Measurements from ENCODE around the gene SDC3. TPM values are rescaled to one million over a fixed set of nuclear protein-coding genes. Genes with fewer than 3 reads are reported as not detected.
"Not testable (repeated sequence)": the region's sequence is repeated elsewhere in the genome, so short reads cannot be mapped to it uniquely, and the experiment has no call there.

The SDC3 gene
- total RNA-seq, 1 donor from 2014 or later = 79.5 TPM

DNA sequence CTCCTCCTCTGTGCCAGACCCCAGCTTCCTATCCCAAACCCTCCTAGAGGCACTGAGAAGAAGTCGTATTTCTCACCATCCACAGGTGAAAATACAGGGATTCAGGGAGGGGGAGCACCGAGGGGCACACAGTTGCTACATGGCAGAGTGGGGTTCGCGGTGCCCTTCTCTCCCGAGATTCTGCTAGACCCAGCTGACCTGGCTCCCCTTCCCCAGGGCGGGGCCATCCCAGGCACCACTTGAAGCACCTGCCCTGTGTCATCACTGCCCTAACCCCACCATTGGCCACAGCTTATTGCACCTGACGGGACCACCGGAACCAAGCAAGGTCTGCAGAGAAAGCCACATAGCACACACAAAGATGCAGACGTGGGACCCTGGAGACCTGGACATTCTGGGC lies 30.5 kb downstream of the SDC3 start:
- no peak for DNase-seq (ENCODE audit: extremely low read depth, low read depth, low spot score)

DNA sequence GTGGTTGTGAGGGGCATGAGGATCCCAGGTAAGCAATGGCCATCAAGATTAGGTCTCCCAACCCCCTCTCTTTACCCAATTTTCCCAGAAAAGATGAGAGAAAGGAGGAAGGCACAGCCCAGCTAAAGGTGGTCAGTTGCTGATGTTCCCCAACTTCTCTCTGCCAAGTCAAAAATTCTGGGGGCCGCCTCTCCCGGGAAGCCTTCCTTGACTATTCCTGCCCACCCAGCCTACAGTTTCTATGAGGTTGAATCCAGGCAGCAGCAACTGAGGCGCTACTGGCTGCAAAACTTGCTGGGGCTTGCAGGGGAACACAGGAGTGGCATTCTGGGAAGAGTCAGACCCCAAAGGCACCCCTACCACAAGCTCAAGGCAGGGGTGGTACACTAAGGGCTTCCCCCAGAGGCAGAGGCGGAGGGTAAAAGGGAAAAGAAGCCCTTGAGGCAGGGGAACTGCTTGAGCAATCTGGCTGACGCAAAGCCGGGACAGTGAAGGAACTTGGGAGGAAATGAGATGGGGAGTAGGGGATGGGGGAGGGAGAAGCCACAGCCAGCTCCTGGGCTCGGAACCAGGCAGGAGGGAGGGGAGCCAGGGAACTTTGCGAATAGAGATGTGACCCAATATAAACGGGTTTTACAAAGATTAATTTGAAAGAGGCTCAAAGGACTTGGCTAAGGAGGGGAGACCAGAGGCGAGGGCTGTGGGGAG lies 31.2 kb downstream of the SDC3 start:
- no peak for DNase-seq (ENCODE audit: extremely low read depth, low read depth, low spot score)

DNA sequence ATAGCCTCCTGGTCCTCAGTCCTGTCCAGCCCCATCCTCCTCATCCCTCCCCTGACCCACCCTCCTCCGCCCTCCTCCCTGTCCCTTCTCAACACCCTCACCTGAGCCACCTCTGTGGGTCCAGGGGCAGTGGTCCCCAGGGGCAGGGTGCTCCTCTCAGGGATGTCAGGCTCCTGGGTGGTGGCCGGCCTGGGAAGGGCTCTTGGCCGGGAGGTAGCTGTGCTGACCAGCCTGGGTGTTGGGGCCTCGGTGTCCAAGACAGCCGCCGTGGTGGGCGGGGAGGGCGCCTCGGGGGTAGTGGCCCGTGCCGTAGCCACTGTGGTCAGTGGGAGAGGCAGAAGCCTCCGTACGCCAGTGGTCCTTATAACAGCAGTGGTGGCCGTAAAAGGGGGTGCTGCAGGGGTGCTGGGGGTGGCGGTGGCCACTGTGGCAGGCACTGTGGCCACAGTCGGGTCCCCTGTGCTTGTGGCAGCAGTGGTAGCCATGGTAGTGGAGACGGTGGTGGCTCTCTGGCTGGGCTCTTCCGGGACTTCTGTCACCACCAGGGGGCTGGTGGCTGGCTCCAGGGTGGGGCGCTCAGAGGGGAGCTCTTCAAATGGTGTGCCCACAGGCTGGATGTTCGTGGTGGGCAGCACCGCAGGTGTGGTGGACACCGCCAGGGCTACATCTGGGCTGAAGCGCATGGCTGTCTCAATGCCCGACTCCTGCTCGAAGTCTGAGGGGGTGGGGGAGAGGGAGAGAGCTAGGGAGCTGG lies 31.9 kb downstream of the SDC3 start:
- no peak for DNase-seq (ENCODE audit: extremely low read depth, low read depth, low spot score)

DNA sequence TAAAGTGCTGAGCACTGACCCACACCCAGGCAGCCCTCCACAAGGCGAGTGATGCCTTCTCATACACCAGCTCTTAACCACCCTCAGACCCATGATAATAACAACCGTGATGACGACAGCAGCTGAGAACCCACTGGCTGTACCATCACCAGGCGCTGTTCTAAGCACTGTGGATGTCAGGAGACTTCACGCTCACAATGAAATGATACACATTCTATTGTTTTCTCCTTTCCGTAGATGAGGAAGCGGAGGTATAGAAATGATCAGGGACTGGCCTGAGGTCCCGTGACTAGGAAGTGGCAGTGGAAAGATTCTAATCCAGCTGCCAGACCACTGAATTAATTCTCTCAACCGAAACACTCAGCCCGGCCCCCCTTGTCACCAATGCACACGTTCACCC lies 32.6 kb downstream of the SDC3 start:
- no peak for DNase-seq (ENCODE audit: extremely low read depth, low read depth, low spot score)

DNA sequence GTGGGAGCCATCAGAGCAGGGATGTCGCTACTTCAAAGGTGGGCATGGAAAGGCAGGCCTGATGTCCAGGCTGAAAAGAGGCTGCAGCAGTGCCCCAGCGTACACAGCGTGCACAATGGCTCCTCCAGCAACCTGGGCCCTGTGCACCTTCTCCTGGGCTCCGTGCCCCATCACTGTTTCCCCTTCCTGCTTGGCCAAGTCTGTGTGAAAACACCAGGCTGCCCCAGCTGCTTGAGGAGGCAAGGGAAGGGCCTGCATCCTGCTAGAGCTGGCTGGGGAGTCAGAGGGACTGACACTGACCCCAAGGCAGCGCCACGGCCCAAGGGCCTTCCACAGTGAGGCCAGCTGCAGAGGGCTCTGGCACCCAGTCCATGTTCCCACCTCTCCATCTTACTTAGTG lies 33.4 kb downstream of the SDC3 start:
- DNase-seq (ENCODE audit: extremely low read depth, low read depth, low spot score) = no peak

DNA sequence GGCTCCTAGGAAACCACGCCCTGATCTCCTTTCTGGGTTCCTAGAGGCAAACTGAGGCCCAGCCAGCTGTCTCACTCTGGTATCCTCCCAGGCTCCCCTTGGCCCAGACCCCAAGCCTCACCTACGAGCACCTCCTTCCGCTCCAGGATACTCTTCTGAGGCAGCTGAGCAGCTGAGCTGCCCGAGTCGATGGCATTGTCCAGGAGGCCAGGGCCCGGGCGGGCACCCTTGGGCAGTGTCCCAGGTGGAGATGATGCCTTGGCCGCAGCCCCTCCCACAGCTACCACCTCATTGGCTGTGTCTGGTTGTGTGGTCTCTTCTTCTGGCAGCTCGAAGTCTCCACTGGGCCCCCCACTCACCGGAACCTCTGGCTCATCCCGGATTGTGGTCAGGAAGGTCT lies 34.4 kb downstream of the SDC3 start:
- no peak for DNase-seq (ENCODE audit: extremely low read depth, low read depth, low spot score)

DNA sequence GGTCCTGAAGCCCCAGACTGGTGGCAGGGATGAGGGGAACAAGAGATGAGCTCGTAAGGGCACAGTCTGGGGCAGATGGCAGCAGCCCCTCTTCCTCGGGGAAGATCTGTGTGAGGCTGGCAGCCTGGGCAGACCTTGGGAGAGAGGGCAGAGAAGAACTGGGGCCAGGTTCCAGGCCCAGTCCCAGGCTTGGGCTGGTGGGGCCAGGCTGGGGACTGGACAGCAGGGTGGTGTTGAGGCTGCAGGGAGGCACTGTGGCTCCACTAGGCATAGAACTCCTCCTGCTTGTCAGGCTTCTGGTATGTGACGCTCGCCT lies 35.7 kb downstream of the SDC3 start:
- DNase-seq (ENCODE audit: extremely low read depth, low read depth, low spot score) = no peak

DNA sequence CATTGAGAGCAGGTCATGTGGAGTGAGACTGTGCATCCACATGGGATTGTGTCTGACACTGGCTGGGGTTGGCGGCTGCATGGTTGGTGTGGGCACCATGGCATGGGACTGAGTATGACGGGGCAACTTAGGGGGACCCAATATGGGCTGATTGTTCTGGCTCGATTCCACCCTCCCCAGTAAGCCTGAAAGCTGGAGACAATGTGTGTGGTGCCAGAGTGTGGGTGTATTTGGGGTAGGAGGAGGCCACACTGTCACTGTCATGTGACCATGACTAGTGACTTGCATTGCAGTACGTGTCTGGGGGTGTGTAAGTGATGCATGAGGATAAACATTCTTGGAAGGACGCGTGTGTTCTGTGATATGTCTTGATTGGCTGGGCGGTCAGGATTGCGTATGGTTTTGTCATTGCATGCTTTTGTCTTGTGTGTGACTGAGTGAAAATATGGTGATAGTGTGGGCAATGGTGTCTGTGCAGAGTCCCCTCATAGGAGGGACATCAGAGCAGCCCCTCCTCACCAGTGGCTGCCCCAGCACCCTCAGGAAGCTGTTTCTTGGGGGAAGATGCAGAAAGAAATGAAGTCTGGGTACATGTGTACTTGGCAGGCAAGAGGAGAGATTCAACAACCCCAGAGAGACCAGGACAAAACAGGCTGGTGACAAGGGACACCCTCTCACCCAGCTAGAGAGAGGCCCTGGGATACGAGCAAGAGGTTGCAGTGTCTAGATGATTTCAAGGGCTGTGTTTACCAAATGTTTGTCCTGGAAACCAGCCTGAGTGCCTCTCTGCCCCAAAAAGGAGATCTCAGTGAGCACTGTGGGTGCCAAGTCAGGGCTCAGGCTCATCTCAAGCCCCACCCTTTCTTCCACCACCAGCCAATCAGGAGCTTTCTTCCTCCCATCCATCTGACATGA lies 36.3 kb downstream of the SDC3 start:
- no peak for DNase-seq (ENCODE audit: extremely low read depth, low read depth, low spot score)

DNA sequence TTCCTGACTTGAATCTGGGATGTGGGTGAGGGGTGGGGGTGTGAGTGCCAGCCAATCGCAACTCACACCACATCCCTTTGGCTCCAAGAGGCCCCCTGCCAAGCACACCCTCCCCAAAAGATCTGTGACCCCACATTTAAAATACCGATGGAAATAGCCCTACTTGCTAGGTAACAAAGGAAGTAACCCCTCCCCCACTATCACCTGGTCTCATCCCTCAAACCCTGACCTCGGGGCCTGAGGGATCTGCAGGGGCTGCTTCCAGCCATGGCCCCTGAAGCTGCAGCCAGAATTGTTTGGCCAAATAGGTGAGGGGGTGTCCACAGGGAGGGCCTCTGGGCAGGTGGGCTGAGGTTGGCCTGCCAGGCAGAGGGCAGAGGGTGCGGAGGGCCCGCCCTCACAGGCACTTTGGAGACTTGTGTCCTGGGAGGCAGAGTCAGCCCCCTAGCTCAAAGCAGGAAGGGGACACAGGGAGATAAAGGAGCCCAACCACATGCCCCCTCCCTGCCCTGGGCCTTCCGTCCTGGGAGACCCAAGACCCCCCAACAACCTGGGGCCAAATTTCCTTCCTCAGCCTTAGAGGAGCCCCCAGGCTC lies 37.2 kb downstream of the SDC3 start:
- no peak for DNase-seq (ENCODE audit: extremely low read depth, low read depth, low spot score)

DNA sequence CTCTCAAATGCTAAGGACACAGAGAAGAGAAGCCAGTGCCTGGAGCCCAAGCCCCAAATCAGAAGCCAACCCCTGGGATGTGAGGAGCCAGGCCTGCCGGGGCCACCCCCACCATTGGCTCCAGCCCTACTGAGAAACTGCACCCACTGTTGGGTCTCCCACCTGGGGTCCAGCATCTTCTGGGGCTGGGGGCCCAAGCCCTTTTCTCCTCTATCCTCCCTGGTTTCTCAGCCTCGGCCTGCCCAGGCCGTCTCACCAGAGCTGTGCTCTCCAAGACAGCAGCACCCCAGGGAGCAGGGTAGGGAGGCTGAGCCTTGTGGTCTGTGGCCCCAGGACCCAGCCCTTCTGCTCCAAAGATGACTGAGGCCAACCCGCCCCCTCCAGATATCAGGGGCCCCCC lies 37.9 kb downstream of the SDC3 start:
- no peak for DNase-seq (ENCODE audit: extremely low read depth, low read depth, low spot score)

DNA sequence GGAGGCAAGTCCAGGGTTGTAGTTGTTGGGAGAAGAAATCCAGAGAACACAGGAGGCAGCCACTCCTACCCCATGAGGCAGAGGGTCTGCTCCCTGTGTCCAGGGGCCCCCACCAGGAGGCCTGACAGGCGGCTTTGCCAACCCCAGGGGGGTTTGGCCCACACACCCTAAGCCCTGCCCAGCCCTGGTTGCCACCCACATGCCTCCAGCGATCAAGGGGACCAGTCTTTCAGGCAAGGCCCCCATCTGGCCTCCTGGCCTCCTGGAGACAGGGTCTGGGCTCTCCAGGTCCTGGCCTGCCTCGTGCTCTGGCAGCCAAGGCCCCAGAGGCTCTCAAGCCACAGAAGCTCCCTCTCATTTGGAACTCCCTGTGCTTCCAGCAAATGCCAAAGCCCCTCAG lies 38.5 kb downstream of the SDC3 start:
- DNase-seq (ENCODE audit: extremely low read depth, low read depth, low spot score) = no peak

DNA sequence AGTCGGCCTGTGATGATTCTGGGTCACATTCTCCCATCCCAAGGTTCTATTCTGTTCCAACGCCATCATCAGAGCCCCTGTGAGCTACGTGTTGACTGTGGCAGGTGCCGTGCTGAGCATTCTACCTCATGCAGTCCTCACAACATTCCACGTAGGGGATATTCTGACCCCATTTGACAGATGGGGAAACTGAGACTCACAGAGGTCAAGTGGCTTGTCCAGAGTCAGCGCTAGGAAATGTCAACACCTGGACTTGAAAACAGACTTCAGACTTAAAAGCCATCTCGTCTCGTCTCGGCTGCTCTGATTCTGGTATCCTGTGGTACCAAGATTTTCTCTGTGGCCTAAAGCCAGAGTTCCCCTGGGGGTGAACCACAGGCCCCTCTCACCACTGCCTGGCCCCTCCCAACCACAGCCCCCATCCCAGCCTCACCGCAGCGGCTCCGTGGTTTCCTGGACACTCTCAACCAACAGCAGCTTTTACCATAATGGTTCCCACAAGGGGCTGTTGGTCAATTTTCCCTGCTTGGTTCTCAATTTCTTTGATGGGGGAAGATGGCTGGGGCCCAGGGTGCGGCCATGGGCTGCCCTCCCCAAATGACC lies 39.6 kb downstream of the SDC3 start:
- DNase-seq (ENCODE audit: extremely low read depth, low read depth, low spot score) = no peak

DNA sequence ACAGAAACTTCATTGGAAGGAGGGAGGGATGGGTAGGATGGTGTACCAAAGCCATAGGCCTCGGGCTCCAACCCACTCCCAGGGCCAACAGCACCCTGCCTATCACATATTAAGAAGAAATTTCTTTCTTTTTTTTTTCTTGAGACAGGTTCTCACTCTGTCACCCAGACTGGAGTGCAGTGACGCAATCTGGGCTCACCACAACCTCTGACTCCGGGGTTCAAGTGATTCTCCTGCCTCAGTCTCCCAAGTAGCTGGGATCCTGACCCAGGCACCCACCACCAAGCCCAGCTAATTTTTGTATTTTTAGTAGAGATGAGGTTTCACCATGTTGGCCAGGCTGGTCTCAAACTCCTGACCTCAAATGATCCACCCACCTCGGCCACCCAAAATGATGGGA lies 40.5 kb downstream of the SDC3 start:
- not testable (repeated sequence) for DNase-seq (ENCODE audit: extremely low read depth, low read depth, low spot score)

DNA sequence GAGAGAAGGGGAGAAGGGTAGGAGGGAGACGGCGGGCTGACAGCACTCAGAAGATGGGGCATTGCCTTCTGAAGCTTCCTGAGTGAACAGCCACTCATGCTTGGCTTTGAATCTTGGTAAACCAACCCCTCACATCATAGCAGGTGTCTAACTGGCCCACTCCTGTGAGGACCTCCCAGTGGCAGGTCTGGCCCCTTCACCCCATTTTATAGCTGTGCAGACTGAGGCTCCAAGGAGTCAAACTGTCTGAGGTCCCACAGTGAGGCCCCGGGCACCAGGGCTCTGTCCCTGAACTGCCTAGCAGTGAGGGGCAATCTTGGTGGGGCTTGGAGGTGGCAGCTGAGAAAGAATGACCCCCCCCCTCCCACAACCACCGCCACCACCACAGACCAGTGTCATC lies 41.0 kb downstream of the SDC3 start:
- DNase-seq (ENCODE audit: extremely low read depth, low read depth, low spot score) = no peak

DNA sequence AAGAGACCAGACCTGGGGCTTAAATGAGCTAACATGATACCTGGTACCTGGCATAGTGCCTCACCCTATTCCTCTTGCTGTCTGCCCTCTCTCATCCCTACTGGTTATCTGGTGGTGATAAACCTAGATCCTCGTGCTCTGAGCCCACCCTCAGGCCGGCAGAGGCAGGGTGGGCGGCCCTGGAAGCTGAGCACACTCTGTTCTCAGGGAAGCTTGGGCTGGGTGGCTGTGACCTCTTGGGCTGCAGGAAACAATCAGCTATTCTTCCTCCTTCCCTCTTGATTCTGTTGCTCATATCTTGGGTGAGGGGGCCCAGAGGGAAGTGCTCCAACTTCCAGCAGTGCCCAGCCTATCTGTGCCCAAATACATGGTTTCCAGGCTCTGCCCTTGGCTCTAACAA lies 42.0 kb downstream of the SDC3 start:
- DNase-seq (ENCODE audit: extremely low read depth, low read depth, low spot score) = no peak

DNA sequence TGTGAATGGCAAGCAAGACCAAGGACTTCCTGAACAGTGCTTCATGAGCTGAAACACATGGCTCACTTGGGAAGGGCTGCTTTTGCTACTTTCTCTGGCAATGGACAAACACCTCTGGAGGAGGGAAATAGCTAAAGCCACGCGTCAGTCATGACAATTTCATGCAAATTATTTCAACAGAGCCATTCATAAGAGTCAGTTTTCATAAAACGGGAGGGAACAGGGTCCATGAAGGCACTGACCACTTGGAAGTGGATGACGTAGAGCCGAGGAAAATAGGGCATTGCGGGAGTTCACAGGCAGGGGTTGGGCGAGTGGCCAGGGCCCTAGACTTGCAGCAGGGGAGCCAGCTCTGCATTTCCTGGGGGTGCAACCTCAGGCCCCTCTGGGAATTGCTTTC lies 43.9 kb downstream of the SDC3 start:
- DNase-seq (ENCODE audit: extremely low read depth, low read depth, low spot score) = no peak

DNA sequence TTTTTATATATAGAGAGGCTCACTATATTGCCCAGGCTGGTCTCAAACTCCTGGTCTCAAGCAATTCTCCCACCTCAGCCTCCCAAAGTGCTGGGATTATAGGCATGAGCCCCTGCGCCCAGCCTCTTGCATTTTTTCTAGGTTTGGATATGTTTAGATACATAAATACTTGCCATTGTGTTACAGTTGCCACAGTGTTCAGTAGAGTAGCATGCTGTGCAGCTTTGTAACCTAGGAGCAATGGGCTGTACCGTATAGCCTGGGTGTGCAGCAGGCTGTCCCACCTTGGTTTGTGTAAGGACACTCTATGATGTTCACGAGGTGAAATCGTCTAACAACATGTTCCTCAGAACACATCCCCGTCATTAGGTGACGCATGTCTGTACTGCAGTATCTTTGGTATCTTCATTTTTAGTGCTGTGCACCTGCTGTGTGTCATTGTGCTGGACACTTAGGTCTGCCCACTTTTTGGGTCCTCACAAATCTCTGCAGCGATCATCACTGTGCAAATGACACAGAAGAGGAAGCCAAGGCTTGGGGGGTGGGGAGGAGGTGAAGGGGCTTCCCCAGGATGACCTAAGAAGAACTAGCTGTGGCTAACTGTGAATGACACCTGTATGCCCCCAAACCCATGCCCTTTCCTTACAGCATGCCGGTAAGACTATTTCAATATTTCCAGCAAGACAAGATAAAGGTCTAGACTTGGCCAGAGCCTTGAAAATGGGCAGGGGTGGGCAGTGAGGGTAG lies 44.5 kb downstream of the SDC3 start:
- DNase-seq (ENCODE audit: extremely low read depth, low read depth, low spot score) = no peak

DNA sequence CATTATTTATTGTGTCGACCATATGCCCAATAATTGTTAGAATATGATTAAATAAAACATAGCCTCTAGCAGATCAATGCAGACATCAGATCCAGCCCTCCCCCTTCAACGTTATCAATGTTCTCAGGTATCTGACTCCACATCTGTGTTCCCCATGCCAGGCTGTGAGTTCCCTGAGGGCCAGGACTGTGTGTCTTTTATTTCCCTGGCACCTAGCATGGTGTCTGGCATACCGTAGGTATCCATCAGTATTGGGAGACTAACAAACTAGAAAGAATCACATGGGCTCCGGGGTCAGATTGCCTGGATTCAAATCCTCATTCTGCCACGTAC lies 48.3 kb downstream of the SDC3 start:
- DNase-seq (ENCODE audit: extremely low read depth, low read depth, low spot score) = no peak

DNA sequence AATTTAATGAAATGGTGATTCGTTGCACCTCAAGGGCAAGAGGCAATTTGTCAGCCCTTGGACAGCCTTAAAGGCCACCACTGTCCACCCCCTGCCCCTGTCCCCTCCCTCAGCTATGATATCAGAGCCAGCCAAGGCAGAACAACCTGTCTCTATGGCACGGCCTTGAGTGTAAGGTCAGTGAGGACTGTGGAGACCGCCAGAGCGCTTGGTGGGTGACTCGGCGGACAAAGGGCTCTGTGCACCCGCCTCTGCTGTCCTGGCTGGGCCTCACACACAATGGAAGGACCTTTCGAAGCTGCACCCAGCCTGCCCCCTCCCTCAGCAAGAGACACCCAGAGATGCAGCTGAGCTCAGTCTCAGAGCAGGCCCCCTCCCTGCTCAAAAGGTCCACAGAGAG lies 50.6 kb downstream of the SDC3 start:
- no peak for DNase-seq (ENCODE audit: extremely low read depth, low read depth, low spot score)

DNA sequence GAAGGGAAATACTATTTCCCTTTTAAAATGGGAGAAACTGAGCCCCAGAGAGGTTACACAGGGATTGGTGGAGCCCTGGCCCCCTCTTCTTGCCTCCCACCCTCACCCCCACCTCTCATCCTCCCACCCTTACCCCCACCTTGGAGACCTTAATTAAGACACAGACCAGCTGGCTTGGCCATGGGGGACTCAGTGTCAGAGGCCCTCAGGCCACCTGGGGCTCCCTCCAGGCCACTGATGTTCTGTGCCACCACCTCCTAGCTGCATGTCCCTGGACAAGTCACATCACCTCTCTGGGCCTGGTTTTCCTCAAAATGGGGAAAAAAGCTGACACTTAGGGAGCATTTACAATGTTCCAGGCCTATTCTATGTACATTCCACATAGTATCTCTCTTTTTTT lies 51.5 kb downstream of the SDC3 start:
- DNase-seq (ENCODE audit: extremely low read depth, low read depth, low spot score) = no peak

All from glomerular endothelial cell (primary cell).